Stimulated activated CD4-positive, alpha-beta T cell treated with anti-CD3 and anti-CD28 coated beads, Interleukin-2, amount 100 ng/mL, for 4 hours (primary cell): Measurements from ENCODE around the gene OGFRL1.

Experiments
- DNase-seq: peaks from one replicate; pipeline ENCODE4 v3.0.0-alpha.2; 2020; ENCODE audit warnings: low read depth

The OGFRL1 gene

GRCh38 chr6:71287038-71287437, 1.6 kb upstream of the OGFRL1 start:
- DNase-seq, result no peak

DNA sequence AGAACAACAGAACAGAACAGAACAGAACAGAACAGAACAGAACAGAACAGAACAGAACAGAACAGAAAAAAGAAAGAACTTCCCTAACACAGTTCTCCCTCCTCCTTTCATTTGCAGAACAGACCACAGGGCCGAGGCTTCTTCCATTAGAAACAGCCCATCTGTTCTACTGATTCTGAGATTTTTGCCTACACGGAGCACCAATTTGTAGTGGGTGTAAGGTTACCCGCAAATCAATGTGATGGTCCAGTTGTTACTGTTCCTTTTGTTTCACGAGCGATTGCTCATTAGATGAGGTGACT, 734 bp upstream of the OGFRL1 start:
- DNase-seq, result no peak

GRCh38 chr6:71289039-71289801, 609 bp downstream of the OGFRL1 start:
- no peak for DNase-seq

DNA sequence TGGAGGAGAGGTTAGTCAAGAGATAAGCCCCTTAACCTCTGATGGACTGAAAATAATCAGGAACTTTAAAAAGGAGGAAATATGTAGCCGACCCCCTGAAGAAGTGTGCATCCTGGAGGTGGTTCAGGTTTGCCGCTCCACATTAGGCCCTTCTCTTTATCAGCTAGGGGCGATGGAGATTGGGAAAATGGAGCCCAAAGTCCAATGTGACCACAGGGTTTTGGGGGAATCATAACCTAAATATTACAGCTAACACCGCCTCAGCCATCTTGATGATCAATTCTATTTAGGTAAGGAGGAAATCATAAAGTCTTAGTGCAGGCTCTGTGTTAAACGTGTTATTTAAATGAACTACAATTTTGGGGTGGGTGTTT, 1.2 kb downstream of the OGFRL1 start:
- DNase-seq, result no peak

- no peak for DNase-seq
Measured at GRCh38 chr6:71290611-71291010, 2.0 kb downstream of the OGFRL1 start.

DNA sequence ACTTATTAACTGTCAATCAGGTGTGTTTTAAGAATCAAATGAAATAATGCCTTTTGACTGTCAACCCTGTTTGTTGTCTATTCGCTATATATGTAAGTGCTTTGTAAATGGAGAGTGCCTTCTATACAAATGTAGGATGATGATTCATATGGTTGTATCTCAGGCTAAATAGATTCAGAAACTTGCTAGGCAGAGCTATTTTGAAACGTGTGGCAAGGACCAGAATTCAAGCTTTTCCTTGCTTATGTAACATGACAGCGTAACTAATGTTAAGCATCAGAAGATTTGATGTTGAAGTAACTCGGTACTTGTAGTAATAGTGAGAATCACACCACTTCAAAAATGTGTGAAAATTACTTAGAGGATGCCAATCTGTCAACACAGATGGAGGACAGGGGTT, 3.4 kb downstream of the OGFRL1 start:
- no peak for DNase-seq

- no peak for DNase-seq
Measured at GRCh38 chr6:71294121-71294523, 5.5 kb downstream of the OGFRL1 start.

DNA sequence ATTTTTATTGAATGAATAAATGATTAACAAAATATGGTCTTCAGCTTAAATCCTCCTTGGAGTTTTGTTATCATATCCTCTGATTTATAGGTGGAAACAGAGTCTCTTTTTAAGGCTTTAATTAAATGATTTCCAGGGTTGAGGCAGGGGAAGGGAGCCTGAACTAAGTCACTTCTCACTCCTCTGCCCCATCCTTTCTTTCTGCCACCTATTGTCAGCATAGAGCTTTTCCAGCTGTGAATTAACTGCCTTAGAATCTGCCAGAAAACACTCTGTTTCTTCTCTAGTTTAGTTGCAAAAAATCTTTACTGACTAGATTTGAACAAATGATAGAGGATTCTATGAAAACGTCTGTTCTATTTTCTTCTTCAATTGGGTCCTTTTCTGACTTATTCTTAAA, 9.8 kb downstream of the OGFRL1 start:
- no peak for DNase-seq

DNA sequence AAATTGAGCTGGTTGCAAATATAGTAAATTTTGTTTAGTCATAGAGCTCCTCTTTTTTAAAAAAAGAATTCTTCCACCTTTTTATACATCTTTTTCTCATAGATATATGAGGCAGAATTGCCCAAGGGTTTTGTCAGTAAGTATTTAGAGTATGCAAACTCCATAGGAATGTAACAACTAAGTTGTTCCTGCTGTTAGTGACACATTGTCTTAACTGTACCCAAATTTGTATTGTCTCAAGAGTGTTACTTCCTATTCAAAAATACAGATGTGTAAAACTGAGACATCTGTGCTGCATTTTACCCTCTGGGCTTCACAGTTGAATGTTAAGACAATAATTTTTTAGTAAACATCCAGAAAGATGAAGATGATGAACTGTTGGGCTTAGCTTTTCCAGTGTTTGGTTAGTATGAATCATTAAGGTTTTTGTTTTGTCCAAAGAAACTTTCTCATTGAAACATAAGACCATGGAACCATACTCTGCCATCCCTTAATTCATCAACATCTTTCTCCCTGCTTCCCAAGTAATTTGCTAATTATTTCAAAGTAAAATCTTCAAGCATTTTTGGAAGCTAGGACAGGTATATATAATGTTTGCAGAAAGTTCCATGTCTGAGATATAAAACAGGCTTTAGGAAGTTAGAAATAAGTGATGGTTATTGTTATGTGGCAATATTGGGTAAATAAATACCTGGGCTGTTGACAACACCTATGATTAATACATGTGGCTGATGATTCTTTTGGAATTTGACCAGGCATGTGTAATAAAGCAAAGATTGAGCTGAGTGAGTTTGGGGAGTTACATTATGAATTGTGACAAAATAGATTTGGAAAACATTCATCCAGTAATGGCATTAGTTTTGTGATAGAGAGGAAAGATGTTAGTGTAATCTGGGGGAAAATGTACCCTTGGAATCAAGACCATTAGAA, 11.2 kb downstream of the OGFRL1 start:
- no peak for DNase-seq

- DNase-seq, result no peak
Measured at GRCh38 chr6:71300561-71301168, 12.1 kb downstream of the OGFRL1 start.

DNA sequence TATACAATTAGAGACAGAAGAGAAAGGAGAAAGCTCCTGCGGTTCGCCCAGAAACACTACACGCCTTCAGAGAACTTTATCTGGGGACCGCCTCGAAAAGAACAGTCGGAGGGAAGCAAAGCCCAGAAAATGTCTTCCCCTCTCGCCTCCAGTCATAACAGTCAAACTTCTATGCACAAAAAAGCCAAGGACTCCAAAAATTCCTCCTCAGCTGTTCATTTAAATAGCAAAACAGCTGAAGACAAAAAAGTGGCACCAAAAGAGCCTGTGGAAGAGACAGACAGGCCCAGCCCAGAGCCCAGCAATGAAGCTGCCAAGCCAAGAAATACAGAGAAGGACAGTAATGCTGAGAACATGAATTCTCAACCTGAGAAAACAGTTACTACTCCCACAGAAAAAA, 12.9 kb downstream of the OGFRL1 start:
- DNase-seq, result no peak

DNA sequence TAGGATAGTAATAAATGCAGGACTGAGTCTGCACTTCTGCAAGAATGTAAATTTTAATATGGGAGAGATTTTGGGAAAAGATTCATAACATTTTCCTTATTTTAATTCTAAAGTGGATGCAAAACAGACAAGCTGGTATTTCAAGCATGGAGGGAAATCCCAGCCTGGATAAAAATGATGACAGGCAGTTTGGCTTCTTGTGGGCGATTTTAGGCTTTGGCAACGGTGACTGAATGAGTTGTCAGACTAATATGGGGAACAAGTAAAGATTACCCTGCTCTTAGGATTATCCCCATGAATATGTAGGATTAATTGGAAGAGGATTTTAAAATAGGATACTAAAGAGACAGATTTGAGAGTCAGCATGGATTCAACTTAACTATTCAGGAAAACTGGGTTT, 21.0 kb downstream of the OGFRL1 start:
- DNase-seq, result no peak

- no peak for DNase-seq
Measured at GRCh38 chr6:71310261-71310660, 21.6 kb downstream of the OGFRL1 start.

GRCh38 chr6:71312089-71312488, 23.5 kb downstream of the OGFRL1 start:
- DNase-seq, result no peak

- no peak for DNase-seq
Measured at GRCh38 chr6:71317441-71317840, 28.8 kb downstream of the OGFRL1 start.

DNA sequence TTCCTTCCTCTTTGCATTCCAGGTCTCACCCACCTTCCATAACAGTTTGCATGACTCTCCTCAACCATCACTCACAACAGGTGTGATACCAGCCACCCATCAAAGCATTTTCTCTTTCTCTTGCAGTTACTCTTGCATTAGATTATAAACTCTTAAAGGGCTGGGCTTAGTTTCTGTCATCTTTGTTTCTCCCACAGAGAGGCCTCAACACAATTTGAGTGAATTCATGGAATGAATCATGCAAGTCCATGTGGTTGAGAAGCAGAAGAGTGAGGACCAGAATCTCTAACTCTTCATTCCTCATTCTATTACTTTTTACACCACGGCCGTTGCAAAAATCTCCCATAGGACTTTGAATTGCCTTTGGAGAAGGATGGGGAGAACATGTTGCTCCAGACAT, 31.4 kb downstream of the OGFRL1 start:
- DNase-seq, result no peak

DNA sequence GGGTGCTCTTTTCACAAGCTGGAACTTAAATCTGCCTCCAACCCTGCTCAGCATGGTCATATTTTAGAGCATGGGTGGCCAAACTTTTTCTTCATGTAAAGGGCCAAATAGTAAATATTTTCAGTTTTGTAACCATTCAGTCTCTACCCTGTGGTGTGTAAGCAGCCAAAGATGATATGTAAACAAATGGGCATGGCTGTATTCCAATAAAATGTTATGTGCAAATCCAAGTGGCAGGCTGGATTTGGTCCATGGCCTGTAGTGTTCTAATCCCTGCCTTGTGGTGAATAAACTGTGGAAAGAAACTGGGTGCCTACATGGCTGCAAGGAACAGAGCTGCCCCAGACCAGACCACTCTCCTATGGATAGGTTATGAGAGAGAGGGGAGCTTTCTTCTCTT, 32.7 kb downstream of the OGFRL1 start:
- no peak for DNase-seq

DNA sequence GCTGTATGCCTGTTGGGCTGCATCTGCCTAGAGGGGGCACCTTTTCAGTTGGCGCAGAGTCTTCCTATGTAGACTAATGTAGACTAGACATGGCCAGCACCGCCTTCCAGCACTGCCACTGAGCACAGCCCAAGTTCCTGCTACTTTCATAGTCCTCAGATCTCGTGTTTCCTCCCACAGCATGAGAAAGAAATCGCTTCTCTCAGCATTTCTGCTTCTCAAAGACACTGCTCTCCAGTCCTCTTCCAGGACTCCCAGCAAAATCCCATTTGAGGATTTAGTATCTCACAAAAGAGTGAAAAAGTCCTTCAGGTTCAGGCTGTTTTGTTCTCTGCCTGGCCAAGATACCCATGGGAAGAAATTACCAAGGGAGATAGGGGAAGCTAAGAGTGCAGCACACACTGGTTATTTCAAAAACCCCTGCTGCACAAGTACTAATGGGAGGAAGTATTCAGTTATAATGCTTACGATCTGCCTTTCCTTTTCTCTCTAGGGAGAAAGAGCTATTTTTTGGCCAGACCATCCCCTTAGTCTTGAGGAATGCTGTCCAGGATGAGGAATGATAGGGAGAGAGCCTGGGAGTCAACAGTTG, 35.7 kb downstream of the OGFRL1 start:
- no peak for DNase-seq

- DNase-seq, result no peak
Measured at GRCh38 chr6:71326611-71327010, 38.0 kb downstream of the OGFRL1 start.

DNA sequence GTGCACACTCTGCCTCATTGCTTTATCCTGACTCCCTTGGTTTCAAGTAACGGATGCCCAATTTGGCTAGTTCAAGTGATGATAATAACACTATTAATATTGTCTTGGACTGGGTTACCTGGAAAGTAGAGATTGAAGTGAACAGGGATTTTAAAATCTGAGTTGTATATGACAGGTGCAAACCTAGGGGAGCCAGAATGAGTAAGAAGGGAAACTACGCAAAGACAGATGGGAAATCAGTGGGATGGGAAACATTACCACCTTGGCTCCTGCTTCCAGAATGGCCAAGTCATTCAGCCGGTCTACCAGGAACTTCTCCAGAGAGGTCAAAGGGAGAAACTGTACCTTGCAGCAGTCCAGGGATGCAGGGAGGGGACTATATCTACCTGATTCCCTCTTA, 41.9 kb downstream of the OGFRL1 start:
- no peak for DNase-seq

GRCh38 chr6:71332012-71332411, 43.4 kb downstream of the OGFRL1 start:
- no peak for DNase-seq

DNA sequence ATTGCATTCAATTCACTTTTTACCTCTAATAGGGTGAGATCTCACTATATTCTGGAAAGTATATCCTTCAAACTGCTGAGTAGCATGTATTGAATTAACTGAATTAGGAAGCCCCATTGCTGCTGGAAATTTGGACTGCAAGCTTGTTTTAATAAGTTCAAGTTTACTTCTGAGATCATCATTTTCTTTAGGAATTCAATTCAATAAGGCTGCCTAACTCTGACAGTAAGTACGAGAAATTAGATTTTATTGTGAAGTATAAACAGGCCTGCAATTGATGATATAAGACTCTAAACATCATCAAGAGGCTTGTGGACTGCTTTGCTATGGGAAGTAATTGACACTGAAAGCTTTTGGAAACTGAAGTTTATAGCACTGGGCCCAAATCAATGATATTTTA, 44.4 kb downstream of the OGFRL1 start:
- DNase-seq, result no peak

- DNase-seq, result no peak
Measured at GRCh38 chr6:71333697-71334096, 45.1 kb downstream of the OGFRL1 start.
